ENCODE data around the gene PPP1R13B. TPM values are rescaled to one million over a fixed set of nuclear protein-coding genes. Genes with fewer than 3 reads are reported as not detected.

Gene PPP1R13B
- total RNA-seq, 1 experiment from 2014 or later: 26.5 TPM

DNA sequence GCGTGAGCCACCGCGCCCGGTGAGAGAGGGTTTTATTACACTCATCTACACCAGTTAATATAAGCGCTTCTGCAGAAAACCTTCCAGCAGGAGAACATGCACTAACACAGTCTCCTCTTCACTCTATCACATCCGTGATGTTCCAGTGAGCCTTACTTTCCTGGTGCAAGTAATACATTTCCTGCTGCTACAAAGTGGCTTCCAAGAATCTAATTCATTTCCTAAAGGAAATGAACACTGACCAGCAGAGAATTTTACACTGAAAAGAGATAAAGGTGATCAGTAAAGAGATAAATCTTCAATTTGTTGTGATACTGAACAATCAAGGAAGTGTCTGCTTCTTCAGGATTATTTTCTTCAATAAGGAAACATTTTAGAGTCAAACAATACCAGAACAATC, 92.3 kb downstream of the PPP1R13B start:
- intact Hi-C loops (cut with micrococcal nuclease; ENCODE audit: unreplicated experiment): no loop called here
- peaks cover 12% of the 10 kb centered on the region; the same call in 1 of the 2 replicates for H3F3A ChIP-seq (ENCODE audit: insufficient read depth, low read depth)
- H3K4me3 ChIP-seq: no peak overlapping the region
- no peaks in the 10 kb centered on the region for H4K20me1 ChIP-seq (ENCODE audit: insufficient read depth)
- no peaks in the 10 kb centered on the region for H3K9me2 ChIP-seq (ENCODE audit: insufficient read depth)
- no peaks in the 10 kb centered on the region for H3K36me3 ChIP-seq (ENCODE audit: low read depth)
- no TSS peak for BruUV-seq (replicated peaks)
- H3K79me2 ChIP-seq (ENCODE audit: low read depth): no peaks in the 10 kb centered on the region
- no peak for DNase-seq
- H2AFZ ChIP-seq: no peak overlapping the region
- peaks cover 14% of the 10 kb centered on the region for H3K4me1 ChIP-seq (replicated peaks; ENCODE audit: insufficient read depth)
- CTCF ChIA-PET: interaction anchor here (0.6 to 0.7 kb wide), 2 partner anchors 11 to 88 kb away, joined by 3 to 4 read pairs; no protein-coding TSS in a partner anchor
- H3K27ac ChIP-seq: no peak overlapping the region
- no peak overlapping the region for H3K4me2 ChIP-seq
- TF ChIP-seq EZH2 (IDR thresholded peaks at IDR 0.05; ENCODE audit: low read depth): no peak
- TF ChIP-seq, protein P1, sequence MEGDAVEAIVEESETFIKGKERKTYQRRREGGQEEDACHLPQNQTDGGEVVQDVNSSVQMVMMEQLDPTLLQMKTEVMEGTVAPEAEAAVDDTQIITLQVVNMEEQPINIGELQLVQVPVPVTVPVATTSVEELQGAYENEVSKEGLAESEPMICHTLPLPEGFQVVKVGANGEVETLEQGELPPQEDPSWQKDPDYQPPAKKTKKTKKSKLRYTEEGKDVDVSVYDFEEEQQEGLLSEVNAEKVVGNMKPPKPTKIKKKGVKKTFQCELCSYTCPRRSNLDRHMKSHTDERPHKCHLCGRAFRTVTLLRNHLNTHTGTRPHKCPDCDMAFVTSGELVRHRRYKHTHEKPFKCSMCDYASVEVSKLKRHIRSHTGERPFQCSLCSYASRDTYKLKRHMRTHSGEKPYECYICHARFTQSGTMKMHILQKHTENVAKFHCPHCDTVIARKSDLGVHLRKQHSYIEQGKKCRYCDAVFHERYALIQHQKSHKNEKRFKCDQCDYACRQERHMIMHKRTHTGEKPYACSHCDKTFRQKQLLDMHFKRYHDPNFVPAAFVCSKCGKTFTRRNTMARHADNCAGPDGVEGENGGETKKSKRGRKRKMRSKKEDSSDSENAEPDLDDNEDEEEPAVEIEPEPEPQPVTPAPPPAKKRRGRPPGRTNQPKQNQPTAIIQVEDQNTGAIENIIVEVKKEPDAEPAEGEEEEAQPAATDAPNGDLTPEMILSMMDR (conservative IDR thresholded peaks at IDR 0.05): no peak
- no peaks in the 10 kb centered on the region for H3K27me3 ChIP-seq (ENCODE audit: insufficient read depth, low read depth)
- H3K9me3 ChIP-seq (ENCODE audit: insufficient read depth, low read depth): no peaks in the 10 kb centered on the region
- POLR2A ChIA-PET (ENCODE audit: unreplicated experiment): no interaction called here

DNA sequence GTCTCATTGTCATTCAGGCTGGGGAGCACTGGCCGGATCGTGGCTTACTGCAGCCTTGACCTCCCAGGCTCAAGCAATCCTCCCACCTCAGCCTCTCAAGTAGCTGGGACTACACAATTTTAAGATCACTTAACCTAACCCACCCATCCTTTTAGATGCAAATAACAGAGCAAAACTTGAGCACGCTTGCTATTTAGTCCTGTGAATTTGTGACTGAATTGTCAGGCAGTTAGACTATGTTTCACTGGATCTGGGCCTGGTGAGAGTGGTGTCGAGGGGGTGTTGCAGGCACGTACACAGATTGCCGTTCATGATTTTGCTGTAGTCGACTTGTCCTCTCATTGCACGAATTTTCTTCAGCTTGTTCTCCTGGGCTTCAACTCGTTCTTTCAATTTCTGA, 93.6 kb downstream of the PPP1R13B start:
- CTCF ChIA-PET: no interaction called here
- peaks cover 10% of the 10 kb centered on the region for H3K4me1 ChIP-seq (replicated peaks; ENCODE audit: insufficient read depth)
- no peak overlapping the region for H2AFZ ChIP-seq
- no peak overlapping the region for H3K4me3 ChIP-seq
- no TSS peak for BruUV-seq (replicated peaks)
- intact Hi-C loops (cut with micrococcal nuclease; ENCODE audit: unreplicated experiment): no loop called here
- no peaks in the 10 kb centered on the region for H3K36me3 ChIP-seq (ENCODE audit: low read depth)
- H3K79me2 ChIP-seq (ENCODE audit: low read depth): no peaks in the 10 kb centered on the region
- peaks cover 14% of the 10 kb centered on the region; the same call in 1 of the 2 replicates for H3F3A ChIP-seq (ENCODE audit: insufficient read depth, low read depth)
- DNase-seq: no peak
- TF ChIP-seq, protein P1 (conservative IDR thresholded peaks at IDR 0.05): no peak
- no peak for TF ChIP-seq EZH2 (IDR thresholded peaks at IDR 0.05; ENCODE audit: low read depth)
- no peak overlapping the region for H3K27ac ChIP-seq
- no peaks in the 10 kb centered on the region for H3K9me3 ChIP-seq (ENCODE audit: insufficient read depth, low read depth)
- H3K9me2 ChIP-seq (ENCODE audit: insufficient read depth): no peaks in the 10 kb centered on the region
- no peak overlapping the region for H3K4me2 ChIP-seq
- H4K20me1 ChIP-seq (ENCODE audit: insufficient read depth): no peaks in the 10 kb centered on the region
- POLR2A ChIA-PET (ENCODE audit: unreplicated experiment): interaction anchor here (0.7 kb wide), 1 partner anchor 225 kb away, joined by 10 read pairs; the partner anchor contains the start of gene TRMT61A
- no peaks in the 10 kb centered on the region for H3K27me3 ChIP-seq (ENCODE audit: insufficient read depth, low read depth)

DNA sequence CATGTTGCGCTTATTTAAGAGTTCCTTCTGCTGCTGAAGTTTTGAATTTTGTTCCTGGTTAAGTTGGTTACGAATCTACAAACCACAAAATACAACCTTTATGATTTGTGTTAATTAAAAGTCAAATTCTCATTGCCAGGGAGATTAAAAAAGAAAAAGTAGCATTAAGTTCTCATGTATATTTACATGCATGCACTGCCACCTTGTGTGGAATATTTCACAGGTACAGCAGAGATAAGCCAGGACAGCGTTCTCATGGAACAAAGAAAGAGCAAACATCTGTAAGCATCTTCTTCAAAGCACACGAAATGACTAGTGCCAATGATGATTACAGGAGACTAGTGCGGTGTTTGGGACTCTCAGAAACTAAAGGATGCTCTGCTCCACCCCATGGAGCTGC, 97.5 kb downstream of the PPP1R13B start:
- no TSS peak for BruUV-seq (replicated peaks)
- H2AFZ ChIP-seq: no peak overlapping the region
- no peaks in the 10 kb centered on the region for H3K9me3 ChIP-seq (ENCODE audit: insufficient read depth, low read depth)
- peaks cover 10% of the 10 kb centered on the region for H3K4me1 ChIP-seq (replicated peaks; ENCODE audit: insufficient read depth)
- no peaks in the 10 kb centered on the region for H3K79me2 ChIP-seq (ENCODE audit: low read depth)
- no peak overlapping the region for H3K4me2 ChIP-seq
- ChIA-PET POLR2A (ENCODE audit: unreplicated experiment) (no interaction called here), CTCF (no interaction called here)
- H3K36me3 ChIP-seq (ENCODE audit: low read depth): no peaks in the 10 kb centered on the region
- no peaks in the 10 kb centered on the region for H3K9me2 ChIP-seq (ENCODE audit: insufficient read depth)
- no peaks in the 10 kb centered on the region for H3K27me3 ChIP-seq (ENCODE audit: insufficient read depth, low read depth)
- H3F3A ChIP-seq (ENCODE audit: insufficient read depth, low read depth): peaks cover 14% of the 10 kb centered on the region; the same call in 1 of the 2 replicates
- intact Hi-C loops (cut with micrococcal nuclease; ENCODE audit: unreplicated experiment): loop anchor here (1.0 kb wide), 1 partner anchor 178 kb away; no protein-coding TSS in a partner anchor
- TF ChIP-seq, protein P1 (conservative IDR thresholded peaks at IDR 0.05): peak; percentile 47
- TF ChIP-seq EZH2 (IDR thresholded peaks at IDR 0.05; ENCODE audit: low read depth): no peak
- no peak overlapping the region for H3K4me3 ChIP-seq
- no peaks in the 10 kb centered on the region for H4K20me1 ChIP-seq (ENCODE audit: insufficient read depth)
- H3K27ac ChIP-seq: no peak overlapping the region
- no peak for DNase-seq

Data from PC-9 (cell line).